Right atrium auricular region (tissue), 2 donors: ENCODE results near the gene RMND5A. TPM values are rescaled to one million over a fixed set of nuclear protein-coding genes. Genes with fewer than 3 reads are reported as not detected.
"Not testable (repeated sequence)": the region's sequence is repeated elsewhere in the genome, so short reads cannot be mapped to it uniquely, and the experiment has no call there.

Experiments used
- DNase-seq: peaks from one replicate; pipeline ENCODE4 v3.0.0-alpha.2; 2019; ENCODE audit warnings: low spot score
- H3K27ac ChIP-seq, 2 donors: fragments of 200-600 bp; sonication (generic); 1 replicate in 1 of 2; 2 replicates in 1 of 2; pipeline ENCODE4 v1.5.1; 2016 to 2019
- H3K27me3 ChIP-seq, 2 donors: fragments of 200-600 bp; sonication (generic); one replicate each; pipeline versions ENCODE4 v1.5.1 to v1.6.0; 2017 to 2019
- H3K36me3 ChIP-seq: fragments of 200-600 bp; sonication (generic); one replicate; pipeline ENCODE4 v1.5.1; 2016
- H3K4me1 ChIP-seq, 2 donors: fragments of 200-600 bp; sonication (generic); one replicate each; pipeline versions ENCODE4 v1.5.1 to v1.6.0; 2017 to 2019
- H3K4me3 ChIP-seq, 2 donors: fragments of 200-600 bp; sonication (generic); 1 replicate in 1 of 2; 2 replicates in 1 of 2; pipeline ENCODE4 v1.5.1; 2017 to 2019; ENCODE audit warnings: mild to moderate bottlenecking in 1 of 2, moderate library complexity in 1 of 2
- H3K9me3 ChIP-seq, 2 donors: fragments of 200-600 bp; sonication (generic); one replicate each; pipeline ENCODE4 v1.5.1; 2019
- total RNA-seq, 2 donors: library from RNA; depleted of rRNA; stranded (reverse); fragments of >200 nt; gene quantifications; one replicate each; pipeline ENCODE4 v1.1.0, GENCODE V29; 2016
- TF ChIP-seq, protein P1 (sequence below), 2 donors: fragments of 200-600 bp; sonication (generic); IDR thresholded peaks; one replicate each; pipeline ENCODE4 v1.5.1; 2019; ENCODE audit warnings: antibody characterized with exemption in 2 of 2

RMND5A gene, protein sequence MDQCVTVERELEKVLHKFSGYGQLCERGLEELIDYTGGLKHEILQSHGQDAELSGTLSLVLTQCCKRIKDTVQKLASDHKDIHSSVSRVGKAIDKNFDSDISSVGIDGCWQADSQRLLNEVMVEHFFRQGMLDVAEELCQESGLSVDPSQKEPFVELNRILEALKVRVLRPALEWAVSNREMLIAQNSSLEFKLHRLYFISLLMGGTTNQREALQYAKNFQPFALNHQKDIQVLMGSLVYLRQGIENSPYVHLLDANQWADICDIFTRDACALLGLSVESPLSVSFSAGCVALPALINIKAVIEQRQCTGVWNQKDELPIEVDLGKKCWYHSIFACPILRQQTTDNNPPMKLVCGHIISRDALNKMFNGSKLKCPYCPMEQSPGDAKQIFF
- 10 to 100 TPM; 71.0 to 76.6 TPM for total RNA-seq

DNA sequence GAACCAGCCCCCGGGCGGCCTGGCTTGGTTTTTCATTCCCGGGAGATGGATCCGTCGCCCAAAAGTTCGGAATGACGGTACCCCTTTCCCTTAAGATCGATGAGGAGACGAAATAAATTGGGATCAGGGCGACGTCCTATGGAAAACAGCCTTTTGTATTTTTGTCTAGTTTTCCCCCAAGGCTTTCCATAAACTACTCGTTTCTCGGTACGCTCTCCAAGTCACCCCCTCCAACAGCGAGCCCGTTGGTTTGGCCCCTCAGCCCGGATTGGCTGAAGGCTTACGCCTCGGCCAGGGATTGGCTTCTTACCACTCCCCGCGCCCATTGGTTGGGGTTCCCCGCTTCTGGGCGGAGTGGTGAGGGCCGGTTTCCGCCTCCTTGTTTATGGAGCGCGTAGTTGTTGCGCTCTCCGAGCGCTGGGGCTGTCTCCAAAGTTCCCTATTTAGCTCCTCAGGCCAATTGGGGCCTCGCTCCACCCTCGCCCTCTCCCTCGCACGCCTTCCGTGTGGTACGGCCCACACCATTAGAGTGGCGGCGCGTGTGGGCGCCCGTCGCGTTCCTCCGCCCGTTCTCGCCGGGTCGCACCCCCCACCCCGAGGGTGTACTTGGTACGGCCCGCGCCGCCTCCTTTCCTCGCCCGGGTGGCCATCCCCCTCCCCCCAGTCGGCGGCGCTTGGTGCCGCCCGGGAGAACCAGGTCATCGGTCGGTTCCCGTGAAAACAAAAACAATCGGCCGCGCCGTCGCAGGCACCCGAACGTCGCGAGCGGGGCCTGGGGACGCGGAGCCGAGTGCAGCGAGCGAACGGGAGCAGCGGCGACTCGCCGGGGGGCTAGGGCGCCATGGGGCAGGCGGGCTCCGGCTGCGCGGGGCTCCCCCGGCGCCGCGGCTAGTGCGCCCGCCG is at the start of gene RMND5A:
Gene RMND5A (plus strand): TSS at position 655 of the 903 bp plus-strand sequence. CDS start 377 bp downstream, outside the sequence.
- H3K27ac ChIP-seq, result peak within 1 kb of the TSS; percentile 84 to 85
- not testable (repeated sequence) for H3K36me3 ChIP-seq, H3K27me3 ChIP-seq, H3K9me3 ChIP-seq, H3K4me1 ChIP-seq
- H3K4me3 ChIP-seq, result peak within 1 kb of the TSS; percentile 59 to 70
- DNase-seq, result peak; percentile 94

DNA sequence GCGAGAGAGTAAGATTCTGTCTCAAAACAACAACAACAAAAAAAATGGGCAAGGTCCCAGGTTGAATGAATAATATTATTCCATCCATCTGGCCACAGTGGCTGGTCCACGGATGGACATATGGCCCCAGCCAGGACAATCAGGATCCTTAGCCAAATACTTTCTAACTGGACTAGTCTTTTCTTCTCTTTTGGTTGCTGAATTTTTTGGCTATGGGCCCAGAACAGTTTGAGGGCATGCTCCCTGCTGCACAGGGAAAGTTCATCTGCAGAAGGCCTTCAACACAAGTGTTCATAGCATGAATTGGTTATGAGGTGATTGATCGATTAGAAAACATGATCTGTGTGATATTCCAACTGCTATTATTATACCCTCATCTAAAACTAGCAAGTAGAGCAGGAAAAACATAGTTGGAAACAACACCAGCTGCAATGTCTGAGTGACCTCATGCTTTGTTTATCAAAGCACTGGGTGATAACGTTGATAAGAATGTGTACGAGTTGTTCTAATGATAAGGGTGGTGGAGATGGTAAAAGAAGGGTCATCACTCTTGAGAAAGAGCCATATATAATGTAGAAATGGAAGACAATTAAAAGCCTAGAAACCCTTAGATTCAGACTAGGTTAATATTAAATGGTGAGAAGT is 48.6 kb upstream of the RMND5A start:
- Histone ChIP-seq H3K36me3 (no peaks in the 10 kb centered on the region), H3K27ac (peak overlapping the region; percentile 1 to 34)
- DNase-seq, result no peak

DNA sequence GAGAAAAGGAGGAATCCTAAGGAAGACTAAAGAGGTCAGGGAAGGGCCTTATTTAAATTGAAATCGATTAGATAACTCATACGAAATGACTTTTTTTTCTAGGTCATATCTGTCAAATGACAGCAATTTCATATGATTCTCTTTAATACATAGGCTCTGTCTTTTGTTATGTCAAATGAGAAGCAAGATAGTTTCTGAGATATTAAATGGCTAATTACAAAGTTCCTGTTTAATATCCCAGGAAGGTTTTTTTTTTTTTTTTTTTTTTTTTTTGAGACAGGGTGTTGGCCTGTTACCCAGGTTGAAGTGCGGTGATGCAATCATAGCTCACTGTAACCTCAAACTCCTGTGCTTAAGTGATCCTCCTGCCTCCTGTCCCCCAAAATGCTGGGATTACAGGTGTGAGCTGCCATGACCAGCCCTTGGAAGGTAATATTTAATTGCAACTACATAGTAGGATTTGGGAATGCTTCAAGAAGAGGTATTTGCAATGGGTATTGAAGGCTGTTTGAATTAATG is 48.0 kb upstream of the RMND5A start:
- Histone ChIP-seq H3K4me1 (peaks cover 0 to 23% of the 10 kb centered on the region in 2 donors), H3K4me3 (no peak overlapping the region), H3K27me3 (no peaks in the 10 kb centered on the region), H3K9me3 (no peaks in the 10 kb centered on the region), H3K27ac (peak overlapping the region in 1 of 2 donors; percentile 34), H3K36me3 (no peaks in the 10 kb centered on the region)
- DNase-seq, result no peak
- TF ChIP-seq, protein P1, sequence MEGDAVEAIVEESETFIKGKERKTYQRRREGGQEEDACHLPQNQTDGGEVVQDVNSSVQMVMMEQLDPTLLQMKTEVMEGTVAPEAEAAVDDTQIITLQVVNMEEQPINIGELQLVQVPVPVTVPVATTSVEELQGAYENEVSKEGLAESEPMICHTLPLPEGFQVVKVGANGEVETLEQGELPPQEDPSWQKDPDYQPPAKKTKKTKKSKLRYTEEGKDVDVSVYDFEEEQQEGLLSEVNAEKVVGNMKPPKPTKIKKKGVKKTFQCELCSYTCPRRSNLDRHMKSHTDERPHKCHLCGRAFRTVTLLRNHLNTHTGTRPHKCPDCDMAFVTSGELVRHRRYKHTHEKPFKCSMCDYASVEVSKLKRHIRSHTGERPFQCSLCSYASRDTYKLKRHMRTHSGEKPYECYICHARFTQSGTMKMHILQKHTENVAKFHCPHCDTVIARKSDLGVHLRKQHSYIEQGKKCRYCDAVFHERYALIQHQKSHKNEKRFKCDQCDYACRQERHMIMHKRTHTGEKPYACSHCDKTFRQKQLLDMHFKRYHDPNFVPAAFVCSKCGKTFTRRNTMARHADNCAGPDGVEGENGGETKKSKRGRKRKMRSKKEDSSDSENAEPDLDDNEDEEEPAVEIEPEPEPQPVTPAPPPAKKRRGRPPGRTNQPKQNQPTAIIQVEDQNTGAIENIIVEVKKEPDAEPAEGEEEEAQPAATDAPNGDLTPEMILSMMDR (IDR thresholded peaks at IDR 0.05), result no peak

More for the DNA sequence above, 48.6 kb upstream of the RMND5A start:
- peaks cover 0 to 23% of the 10 kb centered on the region in 2 donors for H3K4me1 ChIP-seq
- TF ChIP-seq, protein P1 (IDR thresholded peaks at IDR 0.05), result no peak
- no peaks in the 10 kb centered on the region for H3K27me3 ChIP-seq
- H3K9me3 ChIP-seq, result no peaks in the 10 kb centered on the region
- no peak overlapping the region for H3K4me3 ChIP-seq

DNA sequence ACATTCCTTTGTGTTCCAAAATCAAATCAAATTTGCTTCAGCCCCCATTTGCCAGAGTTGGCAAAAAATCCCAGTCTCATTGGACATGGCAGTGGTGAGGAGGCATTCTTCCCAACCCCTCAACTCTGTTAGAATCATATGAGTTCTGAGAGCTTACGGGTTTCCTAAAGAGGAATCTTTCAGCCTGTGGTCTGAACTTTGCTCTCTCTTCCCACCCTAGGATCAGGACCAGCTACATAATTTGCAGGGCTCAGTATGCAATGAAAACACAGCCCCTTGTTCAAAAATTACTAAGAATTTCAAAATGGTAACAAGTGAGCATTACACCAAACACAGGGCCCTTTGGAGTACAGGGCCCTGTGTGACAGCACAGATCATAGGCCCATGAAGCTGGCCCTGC is 47.1 kb upstream of the RMND5A start:
- Histone ChIP-seq H3K4me1 (peaks cover 0 to 23% of the 10 kb centered on the region in 2 donors), H3K27me3 (no peaks in the 10 kb centered on the region), H3K4me3 (no peak overlapping the region), H3K27ac (peak overlapping the region in 1 of 2 donors; percentile 4), H3K36me3 (no peaks in the 10 kb centered on the region), H3K9me3 (no peaks in the 10 kb centered on the region)
- DNase-seq, result no peak
- TF ChIP-seq, protein P1 (IDR thresholded peaks at IDR 0.05), result no peak

DNA sequence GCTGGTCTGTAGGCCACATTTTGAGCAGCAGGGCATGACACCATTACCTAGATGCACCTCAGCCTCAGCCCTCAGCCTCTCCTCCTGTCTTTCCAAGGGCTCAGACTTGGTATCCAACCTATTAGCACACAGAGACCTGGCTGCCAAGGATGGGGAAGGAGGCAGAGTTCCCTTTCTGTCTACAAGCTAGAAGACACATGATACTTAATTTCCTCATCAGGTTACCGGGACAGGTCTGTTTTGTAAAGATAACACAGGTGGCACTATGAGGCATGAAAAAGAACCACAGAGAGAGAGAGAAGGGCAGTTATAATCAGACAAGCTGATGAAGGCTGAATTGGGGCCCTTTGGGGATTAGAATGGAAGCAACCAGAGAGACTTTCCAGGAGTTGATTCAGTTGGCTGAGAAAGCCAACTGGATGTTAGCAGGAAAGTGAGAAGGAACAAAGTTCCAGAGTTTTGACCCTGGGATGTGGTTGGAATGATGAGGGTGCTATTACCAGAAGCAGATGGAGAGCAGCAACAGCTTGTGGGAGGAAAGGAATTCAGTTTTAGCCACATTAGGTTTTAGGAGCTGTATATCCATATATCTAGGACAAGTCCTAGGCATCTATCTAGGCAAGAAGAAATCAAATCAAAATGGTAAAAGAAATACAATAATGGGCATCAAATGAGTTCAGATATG is 46.0 kb upstream of the RMND5A start:
- Histone ChIP-seq H3K4me1 (peaks cover 0 to 23% of the 10 kb centered on the region in 2 donors), H3K9me3 (no peaks in the 10 kb centered on the region), H3K36me3 (no peaks in the 10 kb centered on the region), H3K4me3 (no peak overlapping the region), H3K27me3 (no peaks in the 10 kb centered on the region), H3K27ac (peak overlapping the region in 1 of 2 donors; percentile 61)
- TF ChIP-seq, protein P1 (IDR thresholded peaks at IDR 0.05), result no peak
- no peak for DNase-seq
